GM12878 (cell line): Measurements from ENCODE around the gene RNF38. TPM values are rescaled to one million over a fixed set of nuclear protein-coding genes. Genes with fewer than 3 reads are reported as not detected.

Source experiments
- ATAC-seq: fragments of 200-7000 bp; cut with Tn5 transposase; 3 replicates; pipeline ENCODE4 v1.9.1; 2020; ENCODE audit warnings: mild to moderate bottlenecking, moderate library complexity
- BruUV-seq: library from RNA; stranded (reverse); fragments of 400-500 nt; replicated peaks from 2 replicates; lab custom pipeline; 2021; lab: Mats Ljungman, UMichigan
- CTCF ChIA-PET: fragments of 300-600 bp; sonication (Branson Sonifier 250); formaldehyde crosslinking; extraction: SDS; loops from one replicate; lab custom pipeline; 2021; ENCODE audit warnings: inconsistent platforms; lab: Yijun Ruan, JAX
- POLR2A ChIA-PET: fragments of 350-600 bp; formaldehyde crosslinking; extraction: SDS; loops from one replicate; lab custom pipeline; 2021; ENCODE audit warnings: inconsistent platforms; lab: Charles Lee
- RAD21 ChIA-PET: fragments of 300-600 bp; sonication (Branson Sonifier 250); formaldehyde crosslinking; loops from one replicate; lab custom pipeline; 2023; ENCODE audit warnings: antibody characterized with exemption; ENCODE audit not compliant: unreplicated experiment; lab: Charles Lee
- SMC1A ChIA-PET: fragments of 300-600 bp; sonication (Branson Sonifier 250); formaldehyde crosslinking; loops from one replicate; lab custom pipeline; 2023; ENCODE audit not compliant: unreplicated experiment, uncharacterized antibody; lab: Charles Lee
- DNase-seq: peaks from one replicate; pipeline ENCODE4 v3.0.0-alpha.2; 2011; ENCODE audit warnings: low read depth, low spot score
- FAIRE-seq: peaks from 3 replicates; lab custom pipeline; 2011; peaks lifted over from hg19 to GRCh38; lab: Jason Lieb, UNC
- H2AFZ ChIP-seq: 2 replicates; pipeline ENCODE4 v1.6.0; 2011; ENCODE audit warnings: low read depth, low read length, control low read depth; ENCODE audit not compliant: control insufficient read depth
- H3K27ac ChIP-seq: 2 replicates; pipeline ENCODE4 v1.5.1; 2011; ENCODE audit warnings: control low read depth; ENCODE audit not compliant: control insufficient read depth, insufficient read depth
- H3K27me3 ChIP-seq, 2 experiments: replicated peaks in 1 of 2; 2 replicates each; pipeline versions ENCODE4 v1.6.0 to v1.6.1; 2011; ENCODE audit warnings: low read length in 1 of 2; ENCODE audit not compliant: control insufficient read depth in 2 of 2, insufficient read depth in 2 of 2
- H3K36me3 ChIP-seq, 2 experiments: 2 replicates each; pipeline ENCODE4 v1.5.1; 2011; ENCODE audit warnings: low read length in 1 of 2; ENCODE audit not compliant: control insufficient read depth in 2 of 2, insufficient read depth in 2 of 2
- H3K4me1 ChIP-seq: 2 replicates; pipeline ENCODE4 v1.6.1; 2011; ENCODE audit warnings: mild to moderate bottlenecking, low read length, moderate library complexity, mixed read lengths; ENCODE audit not compliant: control insufficient read depth, insufficient read depth
- H3K4me2 ChIP-seq: 2 replicates; pipeline ENCODE4 v1.6.0; 2011; ENCODE audit warnings: control low read depth; ENCODE audit not compliant: control insufficient read depth, insufficient read depth
- H3K4me3 ChIP-seq: fragments of 200-600 bp; sonication (generic); 2 replicates; pipeline ENCODE4 v1.5.1; 2016
- H3K79me2 ChIP-seq: 2 replicates; pipeline ENCODE4 v1.6.0; 2011; ENCODE audit warnings: low read length; ENCODE audit not compliant: control insufficient read depth, insufficient read depth
- H3K9ac ChIP-seq: 2 replicates; pipeline ENCODE4 v1.8.0; 2011; ENCODE audit warnings: low read length, control low read depth, mixed read lengths; ENCODE audit not compliant: control insufficient read depth, insufficient read depth
- H3K9me3 ChIP-seq: replicated peaks from 3 replicates; pipeline ENCODE4 v1.5.1; 2011; ENCODE audit warnings: mild to moderate bottlenecking, low read length; ENCODE audit not compliant: control insufficient read depth, insufficient read depth
- H4K20me1 ChIP-seq: 2 replicates; pipeline ENCODE4 v1.6.0; 2011; ENCODE audit not compliant: control insufficient read depth, insufficient read depth
- KAT2A ChIP-seq: conservative IDR thresholded peaks from 2 replicates; pipeline ENCODE4 v1.6.1; 2011; ENCODE audit warnings: low read depth, low read length; ENCODE audit not compliant: control insufficient read depth
- MYB ChIP-seq: fragments of 150-350 bp; IDR thresholded peaks from 2 replicates; pipeline ENCODE4 v1.6.1; 2014; ENCODE audit warnings: mild to moderate bottlenecking, low read depth, low read length, borderline replicate concordance
- NR2C1 ChIP-seq: fragments of 450-650 bp; IDR thresholded peaks from 2 replicates; pipeline ENCODE4 v1.6.1; 2017; ENCODE audit warnings: antibody characterized with exemption, mild to moderate bottlenecking, moderate library complexity
- RCOR1 ChIP-seq: conservative IDR thresholded peaks from 2 replicates; pipeline ENCODE4 v1.6.1; 2012; ENCODE audit warnings: low read depth, low read length, improper control_type of control experiment
- RELA ChIP-seq: fragments of 450-650 bp; IDR thresholded peaks from 2 replicates; pipeline ENCODE4 v1.8.0; 2014; ENCODE audit warnings: borderline replicate concordance; ENCODE audit not compliant: partially characterized antibody
- WRNIP1 ChIP-seq: IDR thresholded peaks from 2 replicates; pipeline ENCODE4 v1.6.1; 2011; ENCODE audit warnings: low read depth, low read length, improper control_type of control experiment, borderline replicate concordance
- WGBS: methylation state at CpG from one replicate; pipeline ENCODE4 v1.1.6; 2016; ENCODE audit warnings: low lambda C conversion rate; ENCODE audit not compliant: insufficient replicate concordance, insufficient coverage; ENCODE audit errors: missing lambda C conversion rate; 5-methylcytosine and 5-hydroxymethylcytosine counted together
- in situ Hi-C: fragments of 300-500 bp; cut with MboI; formaldehyde crosslinking; loops from 9 replicates; pipeline ENCODE4 v1.14.3; 2018; ENCODE audit warnings: mixed read lengths
- intact Hi-C: fragments of 100-400 bp; cut with micrococcal nuclease; formaldehyde crosslinking; loops from one replicate; pipeline ENCODE4 v1.14.2; 2022; ENCODE audit not compliant: unreplicated experiment
- polyA plus RNA-seq, 11 experiments: library from polyadenylated mRNA; depleted of rRNA in 4 of 11; unstranded in 6 of 11; stranded (reverse) in 5 of 11; fragments of >200 nt; fragmentation: Nextera tagmentation in 4 of 11; fragmentation: Illumina TruSeq in 1 of 11; extraction: Ambion mirVana in 4 of 11; extraction: Trizol in 1 of 11; gene quantifications; 1 replicate in 1 of 11; 2 replicates in 10 of 11; pipeline versions ENCODE4 v1.2.1 to v1.2.3, GENCODE V29; 2011 to 2016; ENCODE audit warnings: inconsistent platforms in 2 of 11, missing spikeins in 2 of 11, low read depth in 1 of 11
- total RNA-seq, 4 experiments: library from RNA; depleted of rRNA in 3 of 4; stranded (reverse); fragments of >200 nt in 3 of 4; fragmentation: Illumina TruSeq in 1 of 4; extraction: Trizol in 1 of 4; gene quantifications; 2 replicates each; pipeline versions ENCODE4 v1.2.1 to v1.2.3, GENCODE V29; 2013 to 2021
- TF ChIP-seq, protein P1 (sequence below): fragments of 450-650 bp; IDR thresholded peaks from 2 replicates; pipeline ENCODE4 v1.6.1; 2017; ENCODE audit warnings: low read depth, mild to moderate bottlenecking, moderate library complexity

Gene RNF38
- total and polyA plus RNA-seq, 10 of the 15 experiments (the other 5 are each of a cell fraction or from before 2014, with no cell fraction given) = 5.1 to 34.7 (median 12.7) TPM

DNA sequence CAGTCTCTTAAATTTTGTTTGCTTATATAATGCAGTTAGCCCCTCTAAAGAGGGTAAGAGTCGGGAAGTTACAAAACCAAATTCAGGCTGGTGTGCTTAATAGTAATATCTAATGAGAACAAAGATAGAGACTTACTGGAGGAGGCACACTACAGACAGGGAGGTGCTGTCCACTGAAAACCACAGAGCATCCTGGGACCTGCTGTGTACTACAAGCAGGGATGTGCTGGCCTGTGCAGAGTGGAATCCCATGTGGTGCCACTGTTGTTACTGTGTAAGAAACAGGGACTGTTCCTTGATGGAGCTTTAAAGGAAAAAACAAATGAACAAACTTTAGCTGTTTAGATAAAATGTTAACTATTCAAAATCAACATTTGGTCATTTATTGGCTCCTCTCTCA, 42.4 kb downstream of the RNF38 start:
- FAIRE-seq (peak; percentile 57), DNase-seq (no peak), ATAC-seq (no peak)
- no peaks in the 10 kb centered on the region for H3K9me3 ChIP-seq
- H3K27ac ChIP-seq = no peak overlapping the region
- in situ Hi-C loops = no loop called here
- peaks cover 0 to 20% of the 10 kb centered on the region in 2 experiments; a peak in 3 of 4 replicates for H3K36me3 ChIP-seq
- H3K79me2 ChIP-seq = no peaks in the 10 kb centered on the region
- H4K20me1 ChIP-seq = no peaks in the 10 kb centered on the region
- BruUV-seq = no TSS peak
- no peaks in the 10 kb centered on the region for H3K4me1 ChIP-seq
- H2AFZ ChIP-seq = no peak overlapping the region
- H3K27me3 ChIP-seq = no peaks in the 10 kb centered on the region
- 100% methylated on average over 1 of the region's 1 CpG for WGBS
- ChIA-PET RAD21 (interaction anchor here (0.6 kb wide), 1 partner anchor 22 kb away, joined by 3 read pairs; no protein-coding TSS in a partner anchor), POLR2A (interaction anchor here (0.6 kb wide), 1 partner anchor 8 kb away, joined by 3 read pairs; no protein-coding TSS in a partner anchor), CTCF (no interaction called here), SMC1A (interaction anchor here (0.9 to 1.3 kb wide), 2 partner anchors 19 to 28 kb away, joined by 3 to 4 read pairs; no protein-coding TSS in a partner anchor)
- intact Hi-C loops = no loop called here
- no peak overlapping the region for H3K4me3 ChIP-seq
- H3K9ac ChIP-seq = no peak overlapping the region
- TF ChIP-seq KAT2A = no peak
- TF ChIP-seq, protein P1, sequence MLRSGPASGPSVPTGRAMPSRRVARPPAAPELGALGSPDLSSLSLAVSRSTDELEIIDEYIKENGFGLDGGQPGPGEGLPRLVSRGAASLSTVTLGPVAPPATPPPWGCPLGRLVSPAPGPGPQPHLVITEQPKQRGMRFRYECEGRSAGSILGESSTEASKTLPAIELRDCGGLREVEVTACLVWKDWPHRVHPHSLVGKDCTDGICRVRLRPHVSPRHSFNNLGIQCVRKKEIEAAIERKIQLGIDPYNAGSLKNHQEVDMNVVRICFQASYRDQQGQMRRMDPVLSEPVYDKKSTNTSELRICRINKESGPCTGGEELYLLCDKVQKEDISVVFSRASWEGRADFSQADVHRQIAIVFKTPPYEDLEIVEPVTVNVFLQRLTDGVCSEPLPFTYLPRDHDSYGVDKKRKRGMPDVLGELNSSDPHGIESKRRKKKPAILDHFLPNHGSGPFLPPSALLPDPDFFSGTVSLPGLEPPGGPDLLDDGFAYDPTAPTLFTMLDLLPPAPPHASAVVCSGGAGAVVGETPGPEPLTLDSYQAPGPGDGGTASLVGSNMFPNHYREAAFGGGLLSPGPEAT = no peak
- TF ChIP-seq RELA = no peak
- no peak for TF ChIP-seq MYB
- TF ChIP-seq WRNIP1 = no peak
- TF ChIP-seq RCOR1 = no peak
- no peak for TF ChIP-seq NR2C1
- no peak overlapping the region for H3K4me2 ChIP-seq
